Common myeloid progenitor, CD34-positive (primary cell): ENCODE measurements around the gene ZFP14.

ENCODE experiments used
- CTCF ChIA-PET: fragments of 350-600 bp; sonication (Branson Sonifier 250); formaldehyde crosslinking; loops from one replicate; lab custom pipeline; 2021; ENCODE audit warnings: antibody characterized with exemption; lab: Charles Lee
- POLR2A ChIA-PET: fragments of 350-600 bp; sonication (Branson Sonifier 250); formaldehyde crosslinking; loops from one replicate; lab custom pipeline; 2021; ENCODE audit warnings: antibody characterized with exemption; lab: Charles Lee
- DNase-seq, 3 donors: peaks; one replicate each; pipeline versions ENCODE4 v3.0.0 to v3.0.0-alpha.2; 2013
- H3K27ac ChIP-seq, 2 experiments: 1 replicate in 1 of 2; 2 replicates in 1 of 2; pipeline ENCODE4 v1.7.0; 2013; ENCODE audit warnings: inconsistent platforms in 2 of 2, low read length in 2 of 2, mild to moderate bottlenecking in 2 of 2, low read depth in 1 of 2, moderate library complexity in 1 of 2; ENCODE audit not compliant: severe bottlenecking in 2 of 2, insufficient read depth in 1 of 2, poor library complexity in 1 of 2
- H3K27me3 ChIP-seq, 5 experiments: replicated peaks in 2 of 5; 1 replicate in 3 of 5; 2 replicates in 2 of 5; pipeline versions ENCODE4 v1.6.1 to v1.7.0; 2013; ENCODE audit warnings: low read length in 4 of 5, mild to moderate bottlenecking in 2 of 5, moderate library complexity in 2 of 5, inconsistent platforms in 1 of 5; ENCODE audit not compliant: insufficient read depth in 5 of 5, control insufficient read depth in 4 of 5
- H3K36me3 ChIP-seq, 4 experiments: 1 replicate in 2 of 4; 2 replicates in 2 of 4; pipeline versions ENCODE4 v1.6.1 to v1.7.0; 2013; ENCODE audit warnings: low read length in 3 of 4, control low read depth in 1 of 4, mild to moderate bottlenecking in 1 of 4; ENCODE audit not compliant: control insufficient read depth in 4 of 4, insufficient read depth in 4 of 4
- H3K4me1 ChIP-seq, 4 experiments: 1 replicate in 3 of 4; 2 replicates in 1 of 4; pipeline versions ENCODE4 v1.6.1 to v1.7.1; 2013; ENCODE audit warnings: low read length in 3 of 4, mild to moderate bottlenecking in 3 of 4, control low read depth in 1 of 4, inconsistent platforms in 1 of 4, moderate library complexity in 1 of 4; ENCODE audit not compliant: control insufficient read depth in 4 of 4, insufficient read depth in 4 of 4; ENCODE audit errors: control extremely low read depth in 1 of 4
- H3K4me3 ChIP-seq, 7 experiments: 1 replicate in 4 of 7; 2 replicates in 3 of 7; pipeline versions ENCODE4 v1.5.1 to v1.7.0; 2013; ENCODE audit warnings: mild to moderate bottlenecking in 7 of 7, low read length in 6 of 7, moderate library complexity in 6 of 7, inconsistent platforms in 2 of 7, low read depth in 2 of 7, control low read depth in 1 of 7; ENCODE audit not compliant: insufficient read depth in 4 of 7, control insufficient read depth in 1 of 7; ENCODE audit errors: extremely low read depth in 1 of 7
- H3K9me3 ChIP-seq, 5 experiments: 1 replicate in 4 of 5; 2 replicates in 1 of 5; pipeline versions ENCODE4 v1.6.1 to v1.7.1; 2013; ENCODE audit warnings: low read length in 4 of 5, mild to moderate bottlenecking in 2 of 5, inconsistent platforms in 1 of 5, low read depth in 1 of 5, moderate library complexity in 1 of 5; ENCODE audit not compliant: control insufficient read depth in 4 of 5, insufficient read depth in 2 of 5; ENCODE audit errors: control extremely low read depth in 1 of 5
- WGBS: methylation state at CpG from one replicate; pipeline ENCODE4 v1.1.5; 2013; ENCODE audit not compliant: insufficient coverage; 5-methylcytosine and 5-hydroxymethylcytosine counted together

ZFP14 gene

DNA sequence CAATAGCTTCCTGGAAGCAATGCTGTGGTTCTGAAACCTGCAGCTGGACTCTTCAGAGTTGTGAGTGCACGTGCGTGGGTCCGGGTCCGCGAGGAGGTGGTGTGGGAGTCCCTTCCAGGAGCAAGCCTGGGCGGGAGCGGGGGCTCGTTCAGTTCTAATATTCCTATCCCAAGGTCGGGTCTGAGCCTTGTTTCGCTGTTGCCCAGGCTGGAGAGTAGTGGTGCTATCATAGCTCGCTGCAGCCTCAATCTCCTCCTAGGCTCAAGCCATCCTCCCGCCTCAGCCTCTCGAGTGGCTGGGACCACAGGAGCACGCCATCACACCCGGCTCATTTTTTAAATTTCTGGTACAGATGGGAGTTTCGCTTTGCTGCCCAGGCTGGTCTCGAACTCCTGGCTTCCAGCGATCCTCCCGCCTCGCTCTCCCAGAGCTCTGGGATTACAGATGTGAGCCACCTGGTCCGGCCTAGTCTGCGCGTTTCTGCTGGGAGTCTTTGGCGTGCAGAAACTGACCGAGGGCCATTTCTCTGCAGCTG, 38.8 kb upstream of the ZFP14 start:
- POLR2A ChIA-PET = no interaction called here
- peak overlapping the region; percentile 44 to 82 for H3K27ac ChIP-seq
- H3K4me1 ChIP-seq = peaks cover 0 to 23% (median 15%) of the 10 kb centered on the region in 4 experiments
- WGBS = 34% methylated on average over 21 of the region's 25 CpGs
- peak overlapping the region; percentile 51 to 88 (median 79) for H3K4me3 ChIP-seq
- no peak for DNase-seq
- CTCF ChIA-PET = no interaction called here
- H3K36me3 ChIP-seq = peaks cover under 1 to 25% (median 7%) of the 10 kb centered on the region in 4 experiments
- H3K9me3 ChIP-seq = peaks cover 6 to 47% (median 18%) of the 10 kb centered on the region in 5 experiments
- H3K27me3 ChIP-seq = peaks cover 4 to 32% (median 10%) of the 10 kb centered on the region in 5 experiments

DNA sequence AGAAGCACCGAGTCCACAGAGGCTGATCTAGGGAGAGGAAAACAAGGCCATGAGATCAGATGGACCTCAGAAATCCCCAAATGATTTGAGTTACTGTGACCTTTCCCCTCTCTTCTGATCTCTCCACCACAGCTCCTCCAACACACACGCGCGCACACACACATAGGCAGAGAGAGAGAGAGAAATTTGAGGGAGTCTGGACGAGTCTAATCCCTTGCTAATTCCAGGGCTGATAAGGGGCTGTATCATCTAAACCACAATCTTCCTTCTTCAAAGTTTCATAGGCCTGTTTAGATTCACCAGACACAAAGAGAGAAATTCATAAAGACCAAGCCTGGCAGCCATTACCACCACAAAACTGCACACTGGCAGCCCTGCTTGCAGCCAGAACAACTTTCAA, 30.8 kb upstream of the ZFP14 start:
- Histone ChIP-seq H3K27me3 (no peaks in the 10 kb centered on the region), H3K27ac (no peak overlapping the region), H3K4me3 (peak overlapping the region in 1 of 7 experiments; percentile 40), H3K4me1 (no peaks in the 10 kb centered on the region), H3K36me3 (peaks cover 46 to 82% (median 61%) of the 10 kb centered on the region in 4 experiments), H3K9me3 (peaks cover 17 to 71% (median 55%) of the 10 kb centered on the region in 5 experiments)
- DNase-seq = no peak
- WGBS = no CpG with 5 or more reads among the region's 5 CpGs
- ChIA-PET POLR2A (no interaction called here), CTCF (no interaction called here)

DNA sequence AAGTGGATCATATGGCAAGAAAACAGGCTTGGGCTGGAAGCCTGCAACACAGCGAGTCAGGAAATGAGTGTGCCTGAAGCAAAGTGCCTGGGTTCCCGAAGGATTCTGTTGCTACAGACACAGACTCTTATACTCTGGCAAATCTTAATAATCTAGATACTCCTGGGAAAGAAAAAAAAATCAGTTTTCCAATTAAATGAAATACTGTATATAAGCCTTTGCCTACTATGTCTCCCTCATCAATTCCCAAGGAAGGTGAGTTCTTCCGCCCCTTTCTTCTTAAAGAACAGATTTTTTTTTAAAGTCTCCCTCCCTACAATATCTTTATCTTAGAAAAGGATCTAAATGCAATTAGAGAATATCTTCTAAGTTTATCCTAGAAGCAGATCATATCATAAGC, 29.1 kb upstream of the ZFP14 start:
- DNase-seq = no peak
- Histone ChIP-seq H3K36me3 (peaks cover 56 to 91% (median 72%) of the 10 kb centered on the region in 4 experiments), H3K27ac (no peak overlapping the region), H3K27me3 (no peaks in the 10 kb centered on the region), H3K4me3 (peak overlapping the region in 1 of 7 experiments; percentile 19), H3K4me1 (no peaks in the 10 kb centered on the region), H3K9me3 (peaks cover 19 to 70% (median 61%) of the 10 kb centered on the region in 5 experiments)
- ChIA-PET POLR2A (no interaction called here), CTCF (no interaction called here)
- no CpG with 5 or more reads among the region's 3 CpGs for WGBS

DNA sequence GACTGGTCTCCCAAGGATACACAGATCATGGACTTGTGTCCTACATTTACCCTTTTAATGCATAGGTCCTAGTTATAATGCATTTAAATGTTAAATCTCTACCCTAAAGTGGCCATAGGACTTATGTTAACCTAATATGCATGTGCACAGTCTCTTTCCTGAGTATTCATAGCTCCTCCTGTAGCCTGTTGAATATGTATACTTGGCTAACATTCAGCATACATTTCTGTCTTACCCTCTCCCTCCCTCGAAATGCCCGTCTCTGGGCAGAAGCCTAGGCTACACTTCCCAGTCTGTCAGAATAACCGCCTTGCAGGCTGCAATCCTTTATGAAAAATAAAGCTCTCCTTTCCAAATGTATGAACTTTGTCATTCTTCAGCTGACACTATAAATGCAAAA, 25.5 kb upstream of the ZFP14 start:
- WGBS = 100% methylated on average over 3 of the region's 3 CpGs

DNA sequence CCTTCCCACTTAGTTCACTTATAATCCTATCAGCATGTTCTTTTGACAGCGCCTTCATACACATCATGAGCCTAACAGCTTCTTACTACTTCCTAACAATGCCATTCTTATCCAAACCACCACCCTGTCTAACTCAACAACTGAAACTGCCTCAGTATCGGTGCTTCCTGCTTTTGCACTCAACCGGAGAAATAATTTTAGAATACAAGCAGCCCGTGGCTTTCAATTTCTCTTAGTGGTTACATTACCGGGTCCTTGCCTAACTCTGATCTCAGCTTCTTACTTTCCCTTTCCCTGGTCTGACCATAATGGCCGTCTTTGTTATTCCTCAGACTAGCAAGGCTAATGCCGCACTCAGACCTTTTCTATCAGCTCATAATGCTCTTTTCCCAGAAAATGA, 22.5 kb upstream of the ZFP14 start:
- H3K27me3 ChIP-seq = no peaks in the 10 kb centered on the region
- H3K4me3 ChIP-seq = peak overlapping the region in 2 of 7 experiments; percentile 27 to 33
- H3K27ac ChIP-seq = no peak overlapping the region
- WGBS = 95% methylated on average over 7 of the region's 7 CpGs
- no peak for DNase-seq
- peaks cover 17 to 64% (median 45%) of the 10 kb centered on the region in 5 experiments for H3K9me3 ChIP-seq
- H3K4me1 ChIP-seq = no peaks in the 10 kb centered on the region
- ChIA-PET POLR2A (no interaction called here), CTCF (no interaction called here)
- H3K36me3 ChIP-seq = peaks cover 31 to 93% (median 68%) of the 10 kb centered on the region in 4 experiments

More for the DNA sequence above, 25.5 kb upstream of the ZFP14 start:
- Histone ChIP-seq H3K36me3 (peaks cover 48 to 94% (median 77%) of the 10 kb centered on the region in 4 experiments), H3K27me3 (no peaks in the 10 kb centered on the region), H3K9me3 (peaks cover 22 to 68% (median 48%) of the 10 kb centered on the region in 5 experiments), H3K27ac (no peak overlapping the region), H3K4me1 (no peaks in the 10 kb centered on the region), H3K4me3 (no peak overlapping the region)
- POLR2A ChIA-PET = no interaction called here
- DNase-seq = no peak
- CTCF ChIA-PET = no interaction called here

DNA sequence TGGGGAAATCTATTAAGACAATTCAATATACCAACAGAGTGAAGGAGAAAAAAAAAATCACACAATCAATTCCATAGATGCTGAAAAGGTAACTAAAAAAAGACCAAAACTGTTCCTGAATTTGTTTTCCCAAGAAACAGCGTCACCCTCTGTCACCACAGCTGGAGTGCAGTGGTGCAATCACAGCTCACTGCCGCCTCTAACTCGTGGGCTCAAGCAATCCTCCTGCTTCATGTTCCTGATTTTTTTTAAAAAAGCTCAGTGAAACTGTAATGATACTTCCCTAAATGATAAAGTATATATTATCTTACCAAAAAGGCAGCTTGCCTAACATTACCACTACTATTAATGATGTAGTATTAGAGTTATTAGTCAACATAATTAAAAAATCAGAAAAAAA, 19.6 kb upstream of the ZFP14 start:
- ChIA-PET POLR2A (no interaction called here), CTCF (no interaction called here)
- 100% methylated on average over 1 of the region's 3 CpGs for WGBS
- Histone ChIP-seq H3K36me3 (peaks cover 31 to 88% (median 61%) of the 10 kb centered on the region in 4 experiments), H3K4me1 (no peaks in the 10 kb centered on the region), H3K27me3 (no peaks in the 10 kb centered on the region), H3K27ac (no peak overlapping the region), H3K9me3 (peaks cover 22 to 71% (median 53%) of the 10 kb centered on the region in 5 experiments), H3K4me3 (peak overlapping the region in 1 of 7 experiments; percentile 9)
- DNase-seq = no peak

DNA sequence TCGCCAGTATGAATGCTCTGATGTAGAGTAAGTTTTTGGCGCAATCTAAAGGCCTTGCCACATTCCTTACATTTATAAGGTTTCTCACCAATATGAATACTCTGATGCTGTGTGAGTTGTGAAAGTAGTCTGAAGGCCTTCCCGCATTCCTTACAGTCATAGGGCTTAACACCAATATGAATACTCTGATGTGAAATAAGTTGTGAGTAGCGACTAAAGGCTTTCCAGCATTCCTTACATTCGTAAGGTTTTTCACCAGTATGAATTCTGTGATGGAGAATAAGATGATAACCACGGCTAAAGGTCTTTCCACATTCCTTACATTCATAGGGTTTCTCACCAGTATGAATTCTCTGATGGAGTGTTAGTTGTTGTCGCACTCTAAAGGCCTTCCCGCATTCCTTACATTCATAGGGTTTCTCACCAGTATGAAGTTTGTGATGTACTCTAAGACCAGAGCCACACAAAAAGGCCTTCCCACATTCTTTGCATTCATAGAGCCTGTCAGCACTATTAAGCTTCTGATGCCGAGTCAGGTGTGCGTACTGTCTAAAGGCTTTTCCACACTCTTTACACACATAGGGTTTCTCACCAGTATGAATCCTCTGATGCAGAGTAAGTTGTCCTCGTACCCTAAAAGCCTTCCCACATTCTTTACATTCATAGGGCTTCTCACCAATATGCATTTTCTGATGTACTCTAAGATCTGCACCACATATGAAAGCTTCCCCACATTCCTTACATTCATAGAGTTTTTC, 14.1 kb upstream of the ZFP14 start:
- WGBS = 96% methylated on average over 7 of the region's 11 CpGs
- CTCF ChIA-PET = no interaction called here

More for the DNA sequence above, 14.1 kb upstream of the ZFP14 start:
- peak overlapping the region in 1 of 7 experiments; percentile 4 for H3K4me3 ChIP-seq
- no peak overlapping the region for H3K27ac ChIP-seq
- no peaks in the 10 kb centered on the region for H3K27me3 ChIP-seq
- peaks cover 32 to 55% (median 39%) of the 10 kb centered on the region in 4 experiments for H3K36me3 ChIP-seq
- POLR2A ChIA-PET = no interaction called here
- DNase-seq = no peak
- H3K4me1 ChIP-seq = no peaks in the 10 kb centered on the region
- H3K9me3 ChIP-seq = peaks cover 14 to 78% (median 53%) of the 10 kb centered on the region in 5 experiments
